Measurements from ENCODE around the gene NEDD4L. TPM values are rescaled to one million over a fixed set of nuclear protein-coding genes. Genes with fewer than 3 reads are reported as not detected.
A peak's percentile ranks its signal among the peaks of the same experiment; 100 is the strongest.

The NEDD4L gene
- total RNA-seq, 1 donor from 2014 or later = 3.8 TPM

GRCh38 chr18:58128381-58129374 is 84.7 kb downstream of the NEDD4L start:
- no peaks in the 10 kb centered on the region for H3K9me3 Mint-ChIP-seq
- H3K36me3 Mint-ChIP-seq (ENCODE audit: low read depth) = no peaks in the 10 kb centered on the region
- no peak for DNase-seq (ENCODE audit: low spot score)

GRCh38 chr18:58132595-58133261 is 88.7 kb downstream of the NEDD4L start:
- no peaks in the 10 kb centered on the region for H3K36me3 Mint-ChIP-seq (ENCODE audit: low read depth)
- peaks cover 6% of the 10 kb centered on the region for H3K27me3 Mint-ChIP-seq (ENCODE audit: insufficient read depth)
- peaks cover 10% of the 10 kb centered on the region for H3K4me1 Mint-ChIP-seq (ENCODE audit: low read depth)
- intact Hi-C loops (cut with micrococcal nuclease) = no loop called here
- no peak overlapping the region for H3K4me3 Mint-ChIP-seq
- no peak for DNase-seq (ENCODE audit: low spot score)
- H3K9me3 Mint-ChIP-seq = no peaks in the 10 kb centered on the region
- H3K27ac Mint-ChIP-seq = no peak overlapping the region

More at GRCh38 chr18:58128381-58129374, 84.7 kb downstream of the NEDD4L start:
- H3K4me3 Mint-ChIP-seq = no peak overlapping the region
- H3K27me3 Mint-ChIP-seq (ENCODE audit: insufficient read depth) = no peaks in the 10 kb centered on the region
- no peak overlapping the region for H3K27ac Mint-ChIP-seq
- peaks cover 6% of the 10 kb centered on the region for H3K4me1 Mint-ChIP-seq (ENCODE audit: low read depth)
- intact Hi-C loops (cut with micrococcal nuclease) = no loop called here

DNA sequence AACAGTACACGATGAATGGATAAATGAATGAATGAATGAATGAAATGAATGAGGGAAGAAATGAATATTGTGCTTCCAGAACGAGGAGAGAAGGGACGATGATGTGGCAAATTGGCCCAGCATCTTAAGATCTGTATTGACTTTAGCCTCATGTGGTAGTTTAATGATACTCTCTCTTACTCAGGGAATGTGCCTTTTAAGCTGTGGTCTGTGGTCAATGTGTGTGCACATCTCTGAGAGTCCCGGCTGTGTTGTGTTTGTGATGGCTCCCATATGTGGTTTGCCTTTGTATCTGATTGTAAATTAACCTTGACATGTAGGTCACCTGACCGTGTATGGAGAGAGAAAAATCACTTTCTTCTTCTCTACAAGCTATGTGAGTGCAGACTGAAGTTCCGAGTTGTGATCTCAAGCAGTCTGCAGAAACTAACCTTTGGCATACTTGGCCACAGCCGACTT is 91.2 kb downstream of the NEDD4L start:
- Mint-ChIP-seq H3K27ac (no peak overlapping the region), H3K27me3 (ENCODE audit: insufficient read depth) (peaks cover 9% of the 10 kb centered on the region), H3K36me3 (ENCODE audit: low read depth) (no peaks in the 10 kb centered on the region), H3K4me3 (no peak overlapping the region), H3K9me3 (no peaks in the 10 kb centered on the region), H3K4me1 (ENCODE audit: low read depth) (peaks cover 10% of the 10 kb centered on the region)
- DNase-seq (ENCODE audit: low spot score) = no peak
- intact Hi-C loops (cut with micrococcal nuclease) = loop anchor here (1.0 to 5.0 kb wide), 2 partner anchors 92 to 253 kb away; no protein-coding TSS in a partner anchor

DNA sequence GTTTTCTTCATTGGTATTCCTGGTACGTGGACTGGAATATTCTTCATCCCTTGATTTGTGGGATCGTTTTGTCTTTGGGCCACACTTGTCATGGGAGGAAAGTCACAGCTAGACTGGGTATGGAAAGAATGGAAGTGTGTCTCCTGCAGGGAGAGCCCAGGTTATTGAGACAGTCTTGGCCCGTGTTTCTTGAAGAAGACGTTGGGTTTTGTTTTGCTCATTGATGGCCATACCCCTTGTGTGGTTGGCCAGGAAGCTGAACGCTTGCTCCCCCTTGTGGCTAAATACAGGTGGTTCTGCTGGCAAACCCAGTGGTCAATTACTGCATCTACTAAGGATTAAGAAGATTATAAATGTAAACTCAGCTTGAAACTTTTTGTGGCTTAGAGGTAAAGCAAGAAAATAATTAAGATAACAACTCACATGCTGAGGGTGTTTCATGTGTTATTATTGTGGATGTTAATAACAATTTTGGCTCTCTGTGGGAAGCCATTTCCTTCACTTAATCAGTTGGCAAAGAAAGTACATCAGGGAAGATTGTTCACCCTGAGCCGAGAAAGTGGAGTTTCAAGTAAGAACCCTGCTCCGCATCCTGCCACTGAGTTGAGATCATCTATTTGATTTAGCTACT is 91.8 kb downstream of the NEDD4L start:
- intact Hi-C loops (cut with micrococcal nuclease) = loop anchor here (1.0 to 5.0 kb wide), 2 partner anchors 93 to 254 kb away; no protein-coding TSS in a partner anchor

GRCh38 chr18:58136879-58137278 is 92.9 kb downstream of the NEDD4L start:
- Mint-ChIP-seq H3K27me3 (ENCODE audit: insufficient read depth) (peaks cover 13% of the 10 kb centered on the region), H3K4me3 (no peak overlapping the region), H3K4me1 (ENCODE audit: low read depth) (peaks cover 10% of the 10 kb centered on the region), H3K27ac (no peak overlapping the region), H3K9me3 (no peaks in the 10 kb centered on the region), H3K36me3 (ENCODE audit: low read depth) (no peaks in the 10 kb centered on the region)
- intact Hi-C loops (cut with micrococcal nuclease) = loop anchor here (5.0 kb wide), 1 partner anchor 255 kb away; no protein-coding TSS in a partner anchor
- DNase-seq (ENCODE audit: low spot score) = no peak

More for the DNA sequence above, 91.8 kb downstream of the NEDD4L start:
- Mint-ChIP-seq H3K27ac (no peak overlapping the region), H3K27me3 (ENCODE audit: insufficient read depth) (peaks cover 9% of the 10 kb centered on the region), H3K4me1 (ENCODE audit: low read depth) (peaks cover 10% of the 10 kb centered on the region), H3K36me3 (ENCODE audit: low read depth) (no peaks in the 10 kb centered on the region), H3K4me3 (no peak overlapping the region), H3K9me3 (no peaks in the 10 kb centered on the region)
- peak; percentile 20 for DNase-seq (ENCODE audit: low spot score)

GRCh38 chr18:58139459-58140386 is 95.7 kb downstream of the NEDD4L start:
- no peak overlapping the region for H3K4me3 Mint-ChIP-seq
- H3K27ac Mint-ChIP-seq = no peak overlapping the region
- no peaks in the 10 kb centered on the region for H3K9me3 Mint-ChIP-seq
- no peaks in the 10 kb centered on the region for H3K36me3 Mint-ChIP-seq (ENCODE audit: low read depth)
- intact Hi-C loops (cut with micrococcal nuclease) = loop anchor here (5.0 kb wide), 1 partner anchor 257 kb away; no protein-coding TSS in a partner anchor
- peaks cover 19% of the 10 kb centered on the region for H3K27me3 Mint-ChIP-seq (ENCODE audit: insufficient read depth)
- no peak for DNase-seq (ENCODE audit: low spot score)
- peaks cover 10% of the 10 kb centered on the region for H3K4me1 Mint-ChIP-seq (ENCODE audit: low read depth)

DNA sequence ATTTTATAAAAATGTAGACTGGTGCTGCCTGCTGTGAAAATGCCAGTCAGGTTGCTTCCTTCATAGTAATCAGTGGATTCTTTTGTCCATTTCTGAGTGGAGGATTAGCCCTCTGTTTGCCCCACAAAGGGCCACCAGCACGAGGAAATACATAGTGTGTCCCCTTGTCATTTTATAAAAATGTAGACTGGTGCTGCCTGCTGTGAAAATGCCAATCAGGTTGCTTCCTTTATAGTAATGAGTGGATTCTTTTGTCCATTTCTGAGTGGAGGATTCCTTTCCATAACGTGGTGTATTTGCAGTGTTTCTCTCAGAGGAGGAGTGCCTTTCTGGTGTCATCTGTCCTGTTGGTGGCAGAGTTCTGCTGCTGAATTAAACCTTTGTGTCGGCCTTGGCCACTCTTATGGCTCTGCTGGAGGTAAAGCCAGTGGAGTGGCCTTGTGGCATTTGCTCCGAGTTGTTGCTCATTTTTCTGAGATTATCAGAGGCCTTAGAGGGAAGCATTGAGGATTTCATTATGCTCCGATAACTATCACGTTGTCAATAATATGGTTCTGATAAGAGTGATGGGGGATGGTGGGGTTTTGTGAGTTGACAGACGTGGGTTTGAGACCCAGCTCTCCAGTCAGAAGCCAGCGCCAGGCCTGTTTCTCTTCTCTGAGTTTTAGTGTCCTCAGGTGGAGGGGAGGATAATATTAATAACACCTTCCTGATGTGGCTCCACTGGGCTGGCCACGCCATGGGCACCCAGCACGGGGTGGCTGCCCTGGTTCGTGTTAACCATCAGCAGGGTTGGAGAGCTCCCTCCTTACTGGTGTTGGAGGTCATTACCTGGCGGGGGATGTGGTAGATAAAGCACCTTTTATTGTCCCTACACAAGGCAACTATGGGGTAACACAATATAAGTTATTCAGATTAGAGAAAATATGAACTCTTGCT is 96.6 kb downstream of the NEDD4L start:
- no peaks in the 10 kb centered on the region for H3K36me3 Mint-ChIP-seq (ENCODE audit: low read depth)
- H3K4me3 Mint-ChIP-seq = no peak overlapping the region
- peaks cover 2% of the 10 kb centered on the region for H3K4me1 Mint-ChIP-seq (ENCODE audit: low read depth)
- intact Hi-C loops (cut with micrococcal nuclease) = no loop called here
- no peak for DNase-seq (ENCODE audit: low spot score)
- no peak overlapping the region for H3K27ac Mint-ChIP-seq
- H3K27me3 Mint-ChIP-seq (ENCODE audit: insufficient read depth) = peaks cover 15% of the 10 kb centered on the region
- H3K9me3 Mint-ChIP-seq = no peaks in the 10 kb centered on the region

GRCh38 chr18:58143386-58143785 is 99.4 kb downstream of the NEDD4L start:
- Mint-ChIP-seq H3K36me3 (ENCODE audit: low read depth) (no peaks in the 10 kb centered on the region), H3K27ac (no peak overlapping the region), H3K4me1 (ENCODE audit: low read depth) (no peaks in the 10 kb centered on the region), H3K27me3 (ENCODE audit: insufficient read depth) (peaks cover 18% of the 10 kb centered on the region), H3K4me3 (no peak overlapping the region), H3K9me3 (no peaks in the 10 kb centered on the region)
- DNase-seq (ENCODE audit: low spot score) = no peak
- intact Hi-C loops (cut with micrococcal nuclease) = no loop called here

DNA sequence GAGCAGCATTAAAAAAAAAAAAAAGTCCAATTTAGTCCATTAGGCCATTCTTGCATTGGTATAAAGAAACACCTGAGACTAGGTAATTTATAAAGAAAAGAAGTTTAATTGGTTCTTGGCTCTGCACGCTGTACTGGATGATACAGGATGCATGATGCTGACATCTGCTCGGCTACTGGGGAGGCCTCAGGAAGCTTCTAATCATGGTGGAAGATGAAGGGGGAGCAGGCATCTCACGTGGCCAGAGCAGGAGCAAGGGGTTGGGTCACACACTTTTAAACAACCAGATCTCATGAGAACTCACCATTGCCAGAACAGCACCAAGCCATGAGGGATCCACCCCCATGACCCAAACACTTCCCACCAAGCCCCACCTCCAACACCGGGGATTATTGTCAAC is 100.1 kb downstream of the NEDD4L start:
- H3K27ac Mint-ChIP-seq = no peak overlapping the region
- no peak for DNase-seq (ENCODE audit: low spot score)
- peaks cover 18% of the 10 kb centered on the region for H3K27me3 Mint-ChIP-seq (ENCODE audit: insufficient read depth)
- H3K9me3 Mint-ChIP-seq = no peaks in the 10 kb centered on the region
- intact Hi-C loops (cut with micrococcal nuclease) = no loop called here
- H3K36me3 Mint-ChIP-seq (ENCODE audit: low read depth) = no peaks in the 10 kb centered on the region
- no peak overlapping the region for H3K4me3 Mint-ChIP-seq
- no peaks in the 10 kb centered on the region for H3K4me1 Mint-ChIP-seq (ENCODE audit: low read depth)

GRCh38 chr18:58144671-58145285 is 100.8 kb downstream of the NEDD4L start:
- no peaks in the 10 kb centered on the region for H3K4me1 Mint-ChIP-seq (ENCODE audit: low read depth)
- DNase-seq (ENCODE audit: low spot score) = no peak
- no peaks in the 10 kb centered on the region for H3K9me3 Mint-ChIP-seq
- peaks cover 15% of the 10 kb centered on the region for H3K27me3 Mint-ChIP-seq (ENCODE audit: insufficient read depth)
- no peak overlapping the region for H3K27ac Mint-ChIP-seq
- no peak overlapping the region for H3K4me3 Mint-ChIP-seq
- no peaks in the 10 kb centered on the region for H3K36me3 Mint-ChIP-seq (ENCODE audit: low read depth)
- intact Hi-C loops (cut with micrococcal nuclease) = no loop called here

DNA sequence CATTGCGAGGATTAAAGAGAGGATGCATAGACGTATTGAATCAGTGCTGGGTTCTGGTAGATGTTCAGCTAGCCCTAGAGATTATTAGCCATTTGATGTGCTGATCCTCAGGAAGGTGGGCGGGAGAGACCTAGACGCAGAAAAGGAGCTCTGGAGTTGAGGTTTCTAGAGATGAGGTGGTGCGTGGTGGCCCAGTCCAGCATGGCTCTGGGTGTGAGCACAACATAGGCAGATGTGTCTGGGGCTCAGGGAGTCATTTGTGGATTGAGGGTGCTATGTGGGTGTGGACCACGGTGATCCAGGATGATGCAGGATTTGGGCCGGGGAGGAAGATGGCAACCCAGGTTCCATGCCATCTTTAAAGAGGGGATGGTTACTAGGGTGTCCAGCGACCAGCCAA is 102.1 kb downstream of the NEDD4L start:
- Mint-ChIP-seq H3K36me3 (ENCODE audit: low read depth) (no peaks in the 10 kb centered on the region), H3K4me1 (ENCODE audit: low read depth) (no peaks in the 10 kb centered on the region), H3K27me3 (ENCODE audit: insufficient read depth) (peaks cover 14% of the 10 kb centered on the region), H3K9me3 (no peaks in the 10 kb centered on the region), H3K27ac (no peak overlapping the region), H3K4me3 (no peak overlapping the region)
- intact Hi-C loops (cut with micrococcal nuclease) = no loop called here
- DNase-seq (ENCODE audit: low spot score) = no peak
